HG02571 (cell line): Measurements from ENCODE around the gene ARTN.

Experiments used
- ATAC-seq: cut with Tn5 transposase; IDR thresholded peaks from one replicate; pipeline ENCODE4 v1.9.1; 2021; ENCODE audit warnings: mild to moderate bottlenecking, moderate library complexity; ENCODE audit not compliant: unreplicated experiment

Gene ARTN

GRCh38 chr1:43933386-43934100 lies at the start of gene ARTN:
Gene ARTN, plus strand, starts transcription at chr1:43933801. Its CDS starts 1,856 bp downstream, at chr1:43935657.
- ATAC-seq: no peak

GRCh38 chr1:43885279-43885801 lies 48.3 kb upstream of the ARTN start:
- ATAC-seq: no peak

- no peak for ATAC-seq
These were observed 45.9 kb upstream of the ARTN start for GRCh38 chr1:43887748-43888147.

GRCh38 chr1:43890815-43891214 lies 42.8 kb upstream of the ARTN start:
- ATAC-seq: no peak

- ATAC-seq: no peak
These were observed 40.6 kb upstream of the ARTN start for GRCh38 chr1:43893006-43893405.

- ATAC-seq: no peak
These were observed 34.6 kb upstream of the ARTN start for GRCh38 chr1:43898981-43899380.

GRCh38 chr1:43900386-43900785 lies 33.2 kb upstream of the ARTN start:
- no peak for ATAC-seq

GRCh38 chr1:43901196-43901961 lies 32.2 kb upstream of the ARTN start:
- no peak for ATAC-seq

GRCh38 chr1:43902058-43902831 lies 31.4 kb upstream of the ARTN start:
- no peak for ATAC-seq

- ATAC-seq: no peak
These were observed 28.7 kb upstream of the ARTN start for GRCh38 chr1:43904660-43905551.

GRCh38 chr1:43908226-43908625 lies 25.4 kb upstream of the ARTN start:
- no peak for ATAC-seq

GRCh38 chr1:43908858-43909257 lies 24.7 kb upstream of the ARTN start:
- ATAC-seq: no peak

GRCh38 chr1:43910343-43910742 lies 23.3 kb upstream of the ARTN start:
- no peak for ATAC-seq

- ATAC-seq: no peak
These were observed 21.0 kb upstream of the ARTN start for GRCh38 chr1:43912607-43913006.

GRCh38 chr1:43913051-43913501 lies 20.5 kb upstream of the ARTN start:
- ATAC-seq: no peak

- no peak for ATAC-seq
These were observed 19.8 kb upstream of the ARTN start for GRCh38 chr1:43913666-43914360.

- no peak for ATAC-seq
These were observed 18.8 kb upstream of the ARTN start for GRCh38 chr1:43914576-43915525.

- ATAC-seq: no peak
These were observed 13.7 kb upstream of the ARTN start for GRCh38 chr1:43919906-43920305.

- no peak for ATAC-seq
These were observed 12.6 kb upstream of the ARTN start for GRCh38 chr1:43921022-43921421.
